K562 treated with DMSO at 1 percent for 4 hours (cell line): Measurements from ENCODE around the gene RAN. TPM values are rescaled to one million over a fixed set of nuclear protein-coding genes. Genes with fewer than 3 reads are reported as not detected.

Experiments used
- total RNA-seq: library from RNA; unstranded; fragments of 300-600 nt; gene quantifications from 2 replicates; pipeline ENCODE4 v1.2.3, GENCODE V29; 2022; ENCODE audit not compliant: insufficient read depth

Gene RAN
- total RNA-seq, result 504 and 529 TPM in 2 replicates

DNA sequence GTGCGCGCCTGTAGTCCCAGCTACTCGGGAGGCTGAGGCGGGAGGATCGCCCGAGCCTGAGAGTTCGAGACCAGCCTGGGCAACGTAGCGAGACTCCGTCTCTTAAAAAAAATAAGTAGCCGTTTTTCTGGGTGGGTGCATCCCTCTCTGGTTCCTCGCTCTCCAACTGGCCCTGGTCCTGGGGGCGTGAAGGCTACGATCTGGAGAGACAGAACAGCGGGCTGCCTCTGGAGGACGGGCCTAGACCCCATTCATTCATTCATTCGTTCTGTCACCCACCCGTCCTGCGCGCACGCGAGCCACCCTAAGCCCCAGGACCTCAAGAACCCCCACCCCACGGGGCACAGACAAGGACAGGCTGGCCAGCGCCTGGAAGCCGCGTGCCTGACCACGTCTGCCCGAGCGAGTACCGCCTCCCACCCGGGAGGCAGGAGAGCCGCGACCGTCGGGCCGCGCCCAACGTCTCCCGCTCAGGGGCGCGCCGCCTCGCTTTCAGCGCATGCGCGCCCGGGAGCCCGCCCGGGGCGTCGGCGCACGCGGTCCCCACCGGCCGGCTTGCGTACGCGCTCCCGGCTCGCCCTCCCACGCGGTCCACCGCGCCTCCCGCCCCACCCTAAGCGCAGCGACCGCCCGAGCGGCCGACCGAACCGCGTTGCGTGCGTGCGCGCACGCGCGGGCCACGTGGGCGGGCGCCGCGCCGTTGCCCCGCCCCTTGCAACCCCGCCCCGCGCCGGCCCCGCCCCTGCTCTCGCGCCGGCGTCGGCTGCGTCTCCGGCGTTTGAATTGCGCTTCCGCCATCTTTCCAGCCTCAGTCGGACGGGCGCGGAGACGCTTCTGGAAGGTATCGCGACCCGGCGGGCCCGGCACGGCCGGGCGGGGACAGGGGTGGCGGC is at the start of gene RAN:
Gene RAN (plus strand): TSS at position 781 of the 893 bp plus-strand sequence. CDS start 528 bp downstream, outside the sequence.

DNA sequence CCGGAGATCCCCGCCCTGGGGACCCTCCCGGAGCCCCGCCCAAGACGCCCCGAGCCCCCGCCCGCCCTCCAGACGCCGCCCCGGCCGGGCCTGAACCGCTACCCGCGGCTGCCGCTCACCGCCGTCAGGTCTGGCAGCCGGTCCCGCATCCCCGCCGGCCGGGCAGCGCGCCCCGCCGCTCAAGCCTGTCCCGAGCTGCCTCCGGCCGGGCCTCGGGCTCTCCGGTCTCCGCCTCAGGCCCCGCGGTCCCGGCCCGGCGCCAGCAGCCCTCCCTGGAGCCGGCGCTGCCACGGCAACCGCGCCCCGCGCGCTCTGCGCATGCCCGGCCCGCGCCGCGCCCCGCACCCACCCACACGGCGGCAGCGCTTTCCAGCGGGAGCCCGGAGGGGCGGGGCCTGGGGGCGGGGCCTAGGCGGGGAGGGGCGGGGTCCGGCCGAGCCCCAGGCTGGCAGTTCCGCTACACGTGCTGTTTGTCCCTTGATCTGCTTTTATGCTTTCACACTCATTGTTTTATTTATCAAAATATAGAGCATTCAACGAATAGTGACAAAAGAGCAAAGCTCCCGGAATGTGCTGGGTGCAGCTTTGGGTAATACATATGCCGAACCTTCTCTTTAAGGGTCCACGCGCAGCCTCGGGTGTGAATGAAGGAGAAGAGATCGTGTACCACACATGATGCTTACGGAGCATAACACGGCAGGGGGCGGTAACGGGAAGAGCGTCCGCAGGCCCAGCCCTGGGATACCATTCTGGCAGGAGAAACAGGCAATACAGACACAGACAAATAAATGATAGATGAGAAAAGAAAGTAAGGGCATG is 32.7 kb upstream of the RAN start, which contains the start of gene STX2:
Gene STX2 (minus strand): TSS at position 300 of the 819 bp plus-strand sequence. CDS start 151 bp downstream, at position 149.

Other genes starting within 250 kb of the RAN start
- gene RIMBP2, start 155.8 kb upstream of the RAN start, total RNA-seq, result not detected in 2 replicates
- gene STX2, start 32.8 kb upstream of the RAN start, total RNA-seq, result 9.7 and 13.6 TPM in 2 replicates
- 7.4 and 14.8 TPM in 2 replicates for gene ADGRD1, start 81.8 kb downstream of the RAN start, total RNA-seq